Measurements from ENCODE around the gene CENPP. TPM values are rescaled to one million over a fixed set of nuclear protein-coding genes. Genes with fewer than 3 reads are reported as not detected.

Gene CENPP
- total RNA-seq, 1 experiment from 2014 or later = 8.3 TPM

- H3F3A ChIP-seq (ENCODE audit: low read length, unreplicated experiment) = no peaks in the 10 kb centered on the region
- DNase-seq (no peak), ATAC-seq (no peak)
- H4K20me1 ChIP-seq (ENCODE audit: low read length) = peaks cover 33% of the 10 kb centered on the region
- H3K4me3 ChIP-seq (ENCODE audit: low read length) = peak overlapping the region; percentile 93
- ChIA-PET POLR2A (ENCODE audit: unreplicated experiment) (no interaction called here), CTCF (no interaction called here)
- H3K9ac ChIP-seq (ENCODE audit: low read length) = no peak overlapping the region
- H3K36me3 ChIP-seq (ENCODE audit: low read depth, low read length) = peaks cover 31% of the 10 kb centered on the region
- no peaks in the 10 kb centered on the region for H3K9me3 ChIP-seq (ENCODE audit: low read length)
- H3K9me2 ChIP-seq (replicated peaks; ENCODE audit: low read length) = no peaks in the 10 kb centered on the region
- H3K79me2 ChIP-seq (ENCODE audit: low read length) = peaks cover 83% of the 10 kb centered on the region
- TF ChIP-seq CTCF (conservative IDR thresholded peaks at IDR 0.05; ENCODE audit: low read depth, low read length) (no peak), EZH2phosphoT487 (IDR thresholded peaks at IDR 0.05; ENCODE audit: borderline replicate concordance, low read length) (no peak), EZH2 (IDR thresholded peaks at IDR 0.05; ENCODE audit: low read length, unreplicated experiment) (no peak)
- H3K4me2 ChIP-seq (ENCODE audit: low read length) = peak overlapping the region; percentile 99
- intact Hi-C loops (cut with micrococcal nuclease) = no loop called here
- no peak overlapping the region for H3K27ac ChIP-seq (ENCODE audit: low read length)
- no TSS peak for BruUV-seq (replicated peaks)
- H2AFZ ChIP-seq (ENCODE audit: low read length) = no peak overlapping the region
- H3K27me3 ChIP-seq (ENCODE audit: low read length) = no peaks in the 10 kb centered on the region
- peaks cover 21% of the 10 kb centered on the region for H3K4me1 ChIP-seq (ENCODE audit: insufficient read depth, low read length)
Measured at GRCh38 chr9:92290785-92291429, 34.8 kb upstream of the CENPP start.

GRCh38 chr9:92291577-92291976 is 34.2 kb upstream of the CENPP start:
- no TSS peak for BruUV-seq (replicated peaks)
- H2AFZ ChIP-seq (ENCODE audit: low read length) = no peak overlapping the region
- H3F3A ChIP-seq (ENCODE audit: low read length, unreplicated experiment) = no peaks in the 10 kb centered on the region
- peaks cover 77% of the 10 kb centered on the region for H3K79me2 ChIP-seq (ENCODE audit: low read length)
- peaks cover 21% of the 10 kb centered on the region for H3K4me1 ChIP-seq (ENCODE audit: insufficient read depth, low read length)
- H4K20me1 ChIP-seq (ENCODE audit: low read length) = peaks cover 33% of the 10 kb centered on the region
- peaks cover 30% of the 10 kb centered on the region for H3K36me3 ChIP-seq (ENCODE audit: low read depth, low read length)
- no peak overlapping the region for H3K9ac ChIP-seq (ENCODE audit: low read length)
- H3K9me2 ChIP-seq (replicated peaks; ENCODE audit: low read length) = no peaks in the 10 kb centered on the region
- H3K27ac ChIP-seq (ENCODE audit: low read length) = no peak overlapping the region
- CTCF ChIA-PET = no interaction called here
- DNase-seq = no peak
- H3K27me3 ChIP-seq (ENCODE audit: low read length) = no peaks in the 10 kb centered on the region
- intact Hi-C loops (cut with micrococcal nuclease) = no loop called here
- peak overlapping the region; percentile 99 for H3K4me2 ChIP-seq (ENCODE audit: low read length)
- peak overlapping the region; percentile 93 for H3K4me3 ChIP-seq (ENCODE audit: low read length)
- no peak for ATAC-seq
- TF ChIP-seq EZH2 (IDR thresholded peaks at IDR 0.05; ENCODE audit: low read length, unreplicated experiment) (no peak), CTCF (conservative IDR thresholded peaks at IDR 0.05; ENCODE audit: low read depth, low read length) (no peak), EZH2phosphoT487 (IDR thresholded peaks at IDR 0.05; ENCODE audit: borderline replicate concordance, low read length) (no peak)
- no peaks in the 10 kb centered on the region for H3K9me3 ChIP-seq (ENCODE audit: low read length)
- POLR2A ChIA-PET (ENCODE audit: unreplicated experiment) = interaction anchor here (0.7 kb wide), 2 partner anchors 17 to 55 kb away, joined by 3 to 4 read pairs; no protein-coding TSS in a partner anchor

Data from PC-3 (cell line).